Colonic mucosa (tissue), 4 donors: ENCODE results near the gene DHRS1. TPM values are rescaled to one million over a fixed set of nuclear protein-coding genes. Genes with fewer than 3 reads are reported as not detected.
A peak's percentile ranks its signal among the peaks of the same experiment; 100 is the strongest.

ENCODE experiments used
- DNase-seq: peaks from one replicate; pipeline ENCODE4 v3.0.0-alpha.2; 2020
- H3K27ac ChIP-seq: fragments of 200-600 bp; one replicate; pipeline ENCODE4 v1.8.0; 2021
- H3K27me3 ChIP-seq: fragments of 200-600 bp; one replicate; pipeline ENCODE4 v1.8.0; 2021
- H3K36me3 ChIP-seq: fragments of 200-600 bp; one replicate; pipeline ENCODE4 v1.8.0; 2021
- H3K4me1 ChIP-seq: fragments of 200-600 bp; one replicate; pipeline ENCODE4 v1.8.0; 2021; ENCODE audit warnings: mild to moderate bottlenecking
- H3K4me3 ChIP-seq: fragments of 200-600 bp; one replicate; pipeline ENCODE4 v1.8.0; 2021
- H3K9ac ChIP-seq, 2 donors: one replicate each; pipeline ENCODE4 v1.7.0; 2013; ENCODE audit warnings: control low read depth in 2 of 2, low read depth in 2 of 2, low read length in 2 of 2
- H3K9me3 ChIP-seq: fragments of 200-600 bp; one replicate; pipeline ENCODE4 v1.8.0; 2021
- intact Hi-C: fragments of 100-400 bp; cut with DNase I; formaldehyde crosslinking; loops from one replicate; pipeline ENCODE4 v1.14.1; 2022
- total RNA-seq, 2 donors: library from RNA; stranded (reverse); fragmentation: NEBNext Ultra II Directional in 1 of 2; extraction: Animal tissue kit (Norgen Biotek cat#: 25700) in 1 of 2; gene quantifications; one replicate each; pipeline ENCODE4 v1.2.1, GENCODE V29; 2021
- TF ChIP-seq, protein P1 (sequence below): fragments of 200-600 bp; IDR thresholded peaks from one replicate; pipeline ENCODE4 v1.8.0; 2022; ENCODE audit warnings: antibody characterized with exemption, mild to moderate bottlenecking
- donor health status: healthy.
- donor health status: DM: no; HTN: no; CAD: no.
- donor health status: DM: no; HTN: no; CAD: no.

DHRS1 gene
- total RNA-seq, 2 donors from 2014 or later: 38.0 to 42.4 TPM

- Histone ChIP-seq H3K27me3 (no peaks in the 10 kb centered on the region), H3K4me3 (no peak within 1 kb of the TSS), H3K9me3 (no peaks in the 10 kb centered on the region), H3K27ac (peak within 1 kb of the TSS; percentile 58), H3K9ac (peak within 1 kb of the TSS; percentile 2 to 45), H3K4me1 (peaks cover 8% of the 10 kb centered on the region), H3K36me3 (peaks cover 12% of the 10 kb centered on the region)
- intact Hi-C loops: no loop called here
- TF ChIP-seq, protein P1, sequence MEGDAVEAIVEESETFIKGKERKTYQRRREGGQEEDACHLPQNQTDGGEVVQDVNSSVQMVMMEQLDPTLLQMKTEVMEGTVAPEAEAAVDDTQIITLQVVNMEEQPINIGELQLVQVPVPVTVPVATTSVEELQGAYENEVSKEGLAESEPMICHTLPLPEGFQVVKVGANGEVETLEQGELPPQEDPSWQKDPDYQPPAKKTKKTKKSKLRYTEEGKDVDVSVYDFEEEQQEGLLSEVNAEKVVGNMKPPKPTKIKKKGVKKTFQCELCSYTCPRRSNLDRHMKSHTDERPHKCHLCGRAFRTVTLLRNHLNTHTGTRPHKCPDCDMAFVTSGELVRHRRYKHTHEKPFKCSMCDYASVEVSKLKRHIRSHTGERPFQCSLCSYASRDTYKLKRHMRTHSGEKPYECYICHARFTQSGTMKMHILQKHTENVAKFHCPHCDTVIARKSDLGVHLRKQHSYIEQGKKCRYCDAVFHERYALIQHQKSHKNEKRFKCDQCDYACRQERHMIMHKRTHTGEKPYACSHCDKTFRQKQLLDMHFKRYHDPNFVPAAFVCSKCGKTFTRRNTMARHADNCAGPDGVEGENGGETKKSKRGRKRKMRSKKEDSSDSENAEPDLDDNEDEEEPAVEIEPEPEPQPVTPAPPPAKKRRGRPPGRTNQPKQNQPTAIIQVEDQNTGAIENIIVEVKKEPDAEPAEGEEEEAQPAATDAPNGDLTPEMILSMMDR: peak; percentile 97
- DNase-seq: peak; percentile 87
Measured at GRCh38 chr14:24307575-24308341, 8.2 kb upstream of the DHRS1 start, which contains the start of gene CIDEB. CIDEB (minus strand) TSS chr14:24307977; CDS start chr14:24307858, 119 bp downstream.

GRCh38 chr14:24307156-24307574 is 7.6 kb upstream of the DHRS1 start:
- DNase-seq: no peak
- H3K27me3 ChIP-seq: no peaks in the 10 kb centered on the region
- peak overlapping the region in 1 of 2 donors; percentile 2 for H3K9ac ChIP-seq
- H3K27ac ChIP-seq: peak overlapping the region; percentile 58
- H3K9me3 ChIP-seq: no peaks in the 10 kb centered on the region
- no peak overlapping the region for H3K4me3 ChIP-seq
- peaks cover 16% of the 10 kb centered on the region for H3K36me3 ChIP-seq
- intact Hi-C loops: no loop called here
- H3K4me1 ChIP-seq: peaks cover 8% of the 10 kb centered on the region
- TF ChIP-seq, protein P1: no peak

GRCh38 chr14:24304019-24304387 is 4.4 kb upstream of the DHRS1 start:
- Histone ChIP-seq H3K9ac (no peak overlapping the region), H3K27ac (no peak overlapping the region), H3K4me1 (peaks cover 6% of the 10 kb centered on the region), H3K9me3 (no peaks in the 10 kb centered on the region), H3K27me3 (no peaks in the 10 kb centered on the region), H3K4me3 (no peak overlapping the region), H3K36me3 (peaks cover 17% of the 10 kb centered on the region)
- TF ChIP-seq, protein P1: no peak
- intact Hi-C loops: no loop called here
- DNase-seq: no peak

- Histone ChIP-seq H3K27ac (peak overlapping the region; percentile 88), H3K4me3 (peak overlapping the region; percentile 92), H3K9me3 (no peaks in the 10 kb centered on the region), H3K27me3 (no peaks in the 10 kb centered on the region), H3K4me1 (peaks cover 13% of the 10 kb centered on the region), H3K9ac (peak overlapping the region; percentile 58 to 89), H3K36me3 (peaks cover 17% of the 10 kb centered on the region)
- no peak for DNase-seq
- TF ChIP-seq, protein P1: no peak
- intact Hi-C loops: no loop called here
Measured at GRCh38 chr14:24300326-24300980, 873 bp upstream of the DHRS1 start.

GRCh38 chr14:24298892-24299254 is 707 bp downstream of the DHRS1 start:
- Histone ChIP-seq H3K9ac (peak overlapping the region; percentile 89 to 95), H3K36me3 (peaks cover 14% of the 10 kb centered on the region), H3K27me3 (no peaks in the 10 kb centered on the region), H3K9me3 (no peaks in the 10 kb centered on the region), H3K4me1 (peaks cover 13% of the 10 kb centered on the region), H3K27ac (peak overlapping the region; percentile 88), H3K4me3 (peak overlapping the region; percentile 92)
- TF ChIP-seq, protein P1: no peak
- peak; percentile 42 for DNase-seq
- intact Hi-C loops: no loop called here
